Activated CD4-positive, CD25-positive, alpha-beta regulatory T cell (primary cell): ENCODE measurements around the gene MSGN1.

Source experiments
- DNase-seq, 4 experiments: peaks; one replicate each; lab custom pipeline; 2025; lab: John Stamatoyannopoulos, UW

MSGN1 gene

DNA sequence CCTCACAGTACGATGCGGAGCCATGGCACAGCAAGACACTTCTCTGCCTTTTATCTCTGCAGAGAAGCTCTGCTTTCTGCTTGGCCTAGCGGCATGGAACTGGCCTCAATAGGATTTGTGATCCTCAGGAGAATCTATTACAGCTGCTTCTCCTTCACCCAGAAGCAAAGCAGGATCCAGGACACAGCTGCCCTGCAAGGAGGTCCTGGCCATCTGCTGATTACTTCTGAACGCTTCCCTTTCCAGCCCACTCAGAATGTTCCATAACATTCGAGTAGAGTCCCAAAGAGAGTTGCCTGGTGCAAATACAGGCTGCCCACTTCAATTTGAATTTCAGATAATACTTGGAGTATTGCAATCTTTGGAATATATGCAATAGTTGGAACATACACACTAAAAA is 33.0 kb downstream of the MSGN1 start:
- no peak for DNase-seq

DNA sequence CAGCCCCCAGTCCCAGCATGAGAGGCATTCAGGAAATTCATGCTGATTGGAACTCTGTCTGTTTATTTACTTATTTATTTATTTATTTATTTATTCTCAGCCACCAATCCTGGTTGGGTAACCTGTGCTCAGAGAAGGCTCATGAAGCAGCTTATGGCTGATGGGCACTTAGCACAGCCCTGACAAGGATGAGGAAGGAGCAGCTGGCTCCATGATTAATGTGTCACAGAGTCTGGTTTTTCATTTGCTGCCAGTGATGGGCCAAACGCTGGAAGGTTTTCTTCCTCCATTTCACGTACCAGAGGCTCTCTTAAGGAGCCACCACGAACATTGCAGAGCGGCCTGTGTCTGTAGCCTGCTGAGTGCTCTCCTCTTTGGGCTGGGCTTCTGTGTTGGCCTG is 33.9 kb downstream of the MSGN1 start:
- no peak for DNase-seq

DNA sequence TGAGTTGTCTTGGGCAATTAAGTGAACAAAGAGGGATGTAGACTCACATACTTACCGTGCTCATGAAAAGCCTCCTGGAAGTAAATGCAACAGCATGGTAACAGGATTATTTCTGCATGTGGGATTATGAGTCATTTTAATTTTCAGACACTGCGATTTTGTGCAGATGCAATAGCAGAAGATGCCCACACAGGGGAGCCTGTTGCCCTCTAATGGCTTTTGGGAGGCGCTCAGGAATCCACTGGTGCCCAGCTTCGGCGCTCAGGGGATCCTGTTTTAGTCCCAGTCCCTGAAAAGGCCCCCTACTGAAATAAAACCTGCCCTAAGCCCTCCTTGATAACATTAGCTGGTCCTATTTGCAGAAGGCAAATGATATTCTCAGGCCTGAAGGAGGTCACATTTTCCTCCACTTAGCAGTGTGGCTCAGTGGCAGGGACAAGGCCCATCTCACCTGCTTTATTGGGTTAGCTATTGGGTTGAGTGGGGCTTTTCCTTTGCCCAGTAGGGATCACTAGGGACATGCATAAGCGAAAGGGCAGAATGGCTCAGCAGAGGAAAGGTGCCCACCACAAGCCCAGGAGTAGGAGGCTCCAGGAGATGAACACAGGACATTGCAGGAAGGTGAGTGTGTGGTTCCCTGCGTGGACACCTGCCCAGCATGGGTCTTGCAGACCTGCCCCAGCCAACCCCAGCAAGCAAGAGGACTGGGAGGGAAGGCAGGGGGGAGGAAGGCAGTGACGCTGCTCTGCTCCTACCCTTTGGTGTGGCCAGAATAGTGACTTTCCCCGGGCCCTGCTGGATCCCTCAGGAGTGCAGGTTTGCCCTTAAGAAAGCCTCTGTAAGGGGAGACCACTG is 35.7 kb downstream of the MSGN1 start:
- DNase-seq: no peak

- DNase-seq: no peak
These were observed 37.5 kb downstream of the MSGN1 start for GRCh38 chr2:17853799-17854198.

DNA sequence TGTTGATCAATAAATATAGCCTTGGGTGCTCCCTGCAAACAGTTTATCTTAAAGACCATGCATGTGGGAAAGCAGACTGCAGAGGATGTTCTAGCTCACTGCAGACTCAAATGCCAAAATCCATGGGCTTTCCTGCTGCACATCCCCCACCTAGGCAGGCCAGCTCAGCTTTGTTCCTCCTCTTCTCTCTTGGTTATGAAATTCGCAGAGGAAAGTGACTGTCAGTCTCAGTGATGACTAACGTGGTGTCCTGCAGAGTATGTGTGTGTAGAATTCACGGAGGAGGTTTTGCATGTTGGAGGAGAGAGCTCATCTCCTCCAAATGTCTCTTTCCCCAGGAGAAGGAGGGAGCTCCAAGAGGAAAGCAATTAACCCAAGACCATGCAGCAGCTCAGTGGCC is 40.8 kb downstream of the MSGN1 start:
- no peak for DNase-seq

DNA sequence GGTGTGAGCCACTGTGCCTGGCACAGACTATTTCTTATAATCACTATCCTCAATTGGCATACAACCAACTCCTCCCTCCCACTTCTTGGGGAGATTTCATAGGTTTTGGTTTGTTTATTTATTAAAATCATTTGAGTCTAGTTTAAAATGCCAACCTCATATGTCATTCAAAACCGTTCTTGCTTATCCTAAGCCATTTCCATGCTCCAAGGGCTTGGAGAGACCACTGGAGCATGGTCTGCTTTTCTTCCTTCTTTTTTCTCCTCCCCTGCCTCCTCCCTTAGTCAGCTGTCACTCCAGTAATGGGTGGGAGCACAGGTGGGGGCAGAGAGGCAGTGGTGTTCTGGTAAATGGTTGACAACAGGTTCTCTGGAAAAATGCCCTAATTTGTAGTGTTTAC is 41.8 kb downstream of the MSGN1 start:
- DNase-seq: no peak

DNA sequence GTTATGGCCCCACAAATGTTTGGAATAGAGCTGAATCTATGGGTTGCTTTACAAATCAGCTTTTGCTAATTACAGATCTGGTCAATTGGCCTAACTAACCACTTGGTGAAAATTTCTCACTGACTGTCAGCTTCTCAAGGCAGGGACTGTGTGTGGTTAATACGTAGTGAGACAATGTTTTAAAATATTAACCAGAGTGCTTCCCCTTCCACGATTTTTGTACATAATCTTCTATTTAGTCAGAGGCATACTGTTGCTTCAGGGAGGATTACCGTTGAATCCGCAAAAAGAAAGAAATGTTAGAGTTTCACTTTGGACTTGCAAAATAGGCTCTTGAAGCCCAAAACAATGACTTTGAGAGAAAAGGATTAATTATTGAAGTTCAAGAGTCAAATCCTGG is 47.3 kb downstream of the MSGN1 start:
- DNase-seq: no peak

- no peak for DNase-seq
These were observed 48.4 kb downstream of the MSGN1 start for GRCh38 chr2:17864676-17865075.

DNA sequence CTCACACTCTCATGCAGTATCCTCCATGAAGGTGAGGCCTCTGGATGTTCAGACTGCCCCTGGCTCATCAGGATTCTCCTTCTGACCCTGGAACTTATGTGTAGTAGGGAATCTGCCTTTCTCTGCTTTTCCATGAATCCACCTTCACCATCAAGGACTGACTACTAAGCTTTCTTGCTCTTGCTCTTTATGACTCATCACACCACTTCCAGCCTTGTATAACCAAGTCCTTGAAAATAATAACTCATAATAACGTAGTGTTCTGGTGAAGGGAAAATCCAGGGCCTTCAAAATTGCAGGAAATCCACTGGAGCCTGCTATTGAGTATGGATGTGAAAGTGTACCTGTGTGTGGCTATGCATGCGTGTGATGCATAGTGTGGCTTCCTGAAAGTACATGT is 50.9 kb downstream of the MSGN1 start:
- no peak for DNase-seq
